ENCODE results near the gene FBXW5. TPM values are rescaled to one million over a fixed set of nuclear protein-coding genes. Genes with fewer than 3 reads are reported as not detected.

Gene FBXW5
- total RNA-seq, 1 experiment from 2014 or later: 56.2 TPM

- no peak for DNase-seq (ENCODE audit: low spot score)
These were observed 33.1 kb upstream of the FBXW5 start for GRCh38 chr9:136977649-136978072.

GRCh38 chr9:136977223-136977622 lies 32.7 kb upstream of the FBXW5 start, which contains the start of gene PTGDS:
PTGDS (plus strand) TSS chr9:136977504; CDS start chr9:136977579, 75 bp downstream.
- DNase-seq (ENCODE audit: low spot score): no peak

- DNase-seq (ENCODE audit: low spot score): peak; percentile 55
These were observed 31.1 kb upstream of the FBXW5 start for GRCh38 chr9:136975644-136976043.

- no peak for DNase-seq (ENCODE audit: low spot score)
These were observed 30.4 kb upstream of the FBXW5 start for GRCh38 chr9:136974817-136975535.

- no peak for DNase-seq (ENCODE audit: low spot score)
These were observed 29.4 kb upstream of the FBXW5 start for GRCh38 chr9:136973618-136974617.

GRCh38 chr9:136972743-136973142 lies 28.2 kb upstream of the FBXW5 start:
- DNase-seq (ENCODE audit: low spot score): no peak

- DNase-seq (ENCODE audit: low spot score): no peak
These were observed 27.8 kb upstream of the FBXW5 start for GRCh38 chr9:136972335-136972734.

GRCh38 chr9:136971746-136972145 lies 27.2 kb upstream of the FBXW5 start:
- no peak for DNase-seq (ENCODE audit: low spot score)

- DNase-seq (ENCODE audit: low spot score): no peak
These were observed 25.8 kb upstream of the FBXW5 start for GRCh38 chr9:136970361-136970760.

- DNase-seq (ENCODE audit: low spot score): no peak
These were observed 25.2 kb upstream of the FBXW5 start for GRCh38 chr9:136969774-136970173.

- DNase-seq (ENCODE audit: low spot score): no peak
These were observed 24.6 kb upstream of the FBXW5 start for GRCh38 chr9:136969150-136969549.

- no peak for DNase-seq (ENCODE audit: low spot score)
These were observed 24.0 kb upstream of the FBXW5 start for GRCh38 chr9:136968333-136969127.

- DNase-seq (ENCODE audit: low spot score): no peak
These were observed 21.4 kb upstream of the FBXW5 start for GRCh38 chr9:136965771-136966484.

GRCh38 chr9:136964833-136965422 lies 20.4 kb upstream of the FBXW5 start:
- DNase-seq (ENCODE audit: low spot score): no peak

- DNase-seq (ENCODE audit: low spot score): no peak
These were observed 19.7 kb upstream of the FBXW5 start for GRCh38 chr9:136964171-136964689.

GRCh38 chr9:136963751-136964150 lies 19.2 kb upstream of the FBXW5 start:
- no peak for DNase-seq (ENCODE audit: low spot score)

GRCh38 chr9:136963341-136963740 lies 18.8 kb upstream of the FBXW5 start:
- DNase-seq (ENCODE audit: low spot score): no peak

- DNase-seq (ENCODE audit: low spot score): no peak
These were observed 18.2 kb upstream of the FBXW5 start for GRCh38 chr9:136962701-136963248.

GRCh38 chr9:136962163-136962562 lies 17.6 kb upstream of the FBXW5 start:
- DNase-seq (ENCODE audit: low spot score): no peak
